Liver (tissue), 9 donors: ENCODE results near the gene NPAS2. TPM values are rescaled to one million over a fixed set of nuclear protein-coding genes. Genes with fewer than 3 reads are reported as not detected.

ENCODE experiments used
- DNase-seq: peaks from one replicate; pipeline ENCODE4 v3.0.0-alpha.2; 2017; ENCODE audit warnings: low spot score
- H3K27ac ChIP-seq, 2 donors: one replicate each; pipeline ENCODE4 v1.7.0; 2013; ENCODE audit warnings: inconsistent platforms in 2 of 2, low read length in 2 of 2, control low read depth in 1 of 2, low read depth in 1 of 2, mild to moderate bottlenecking in 1 of 2
- H3K27me3 ChIP-seq, 4 donors: one replicate each; pipeline versions ENCODE4 v1.6.1 to v1.7.0; 2013; ENCODE audit warnings: low read length in 3 of 4, inconsistent platforms in 1 of 4, mild to moderate bottlenecking in 1 of 4, moderate library complexity in 1 of 4; ENCODE audit not compliant: control insufficient read depth in 4 of 4, insufficient read depth in 4 of 4
- H3K36me3 ChIP-seq, 4 donors: one replicate each; pipeline versions ENCODE4 v1.6.1 to v1.7.0; 2013; ENCODE audit warnings: low read length in 3 of 4, mild to moderate bottlenecking in 3 of 4, low read depth in 1 of 4, moderate library complexity in 1 of 4; ENCODE audit not compliant: control insufficient read depth in 4 of 4, insufficient read depth in 3 of 4
- H3K4me1 ChIP-seq, 4 donors: one replicate each; pipeline versions ENCODE4 v1.6.1 to v1.7.0; 2013; ENCODE audit warnings: low read length in 3 of 4, mild to moderate bottlenecking in 3 of 4, moderate library complexity in 1 of 4; ENCODE audit not compliant: control insufficient read depth in 4 of 4, insufficient read depth in 4 of 4
- H3K4me3 ChIP-seq, 3 donors: one replicate each; pipeline versions ENCODE4 v1.6.1 to v1.7.0; 2013; ENCODE audit warnings: low read length in 3 of 3, control low read depth in 1 of 3, low read depth in 1 of 3, mild to moderate bottlenecking in 1 of 3
- H3K9ac ChIP-seq, 2 donors: one replicate each; pipeline ENCODE4 v1.7.0; 2013; ENCODE audit warnings: low read length in 2 of 2, mild to moderate bottlenecking in 2 of 2, moderate library complexity in 2 of 2, control low read depth in 1 of 2, low read depth in 1 of 2
- H3K9me3 ChIP-seq, 4 donors: one replicate each; pipeline versions ENCODE4 v1.6.1 to v1.7.0; 2013; ENCODE audit warnings: low read length in 3 of 4; ENCODE audit not compliant: control insufficient read depth in 4 of 4
- EGR1 ChIP-seq, 2 donors: IDR thresholded peaks; 2 replicates each; pipeline ENCODE4 v1.6.1; 2016 to 2018; ENCODE audit warnings: antibody characterized with exemption in 2 of 2, low read depth in 2 of 2
- FOXA1 ChIP-seq: IDR thresholded peaks from 2 replicates; pipeline ENCODE4 v1.6.1; 2016; ENCODE audit warnings: antibody characterized with exemption
- FOXA2 ChIP-seq: IDR thresholded peaks from 2 replicates; pipeline ENCODE4 v1.6.1; 2016; ENCODE audit warnings: antibody characterized with exemption
- GABPA ChIP-seq, 2 donors: IDR thresholded peaks in 1 of 2; conservative IDR thresholded peaks in 1 of 2; 2 replicates each; pipeline ENCODE4 v1.6.1; 2016; ENCODE audit warnings: antibody characterized with exemption in 2 of 2, mild to moderate bottlenecking in 1 of 2, moderate library complexity in 1 of 2
- HNF4A ChIP-seq, 2 donors: conservative IDR thresholded peaks; 2 replicates each; pipeline ENCODE4 v1.6.1; 2016; ENCODE audit warnings: antibody characterized with exemption in 2 of 2, mild to moderate bottlenecking in 2 of 2
- HNF4G ChIP-seq: IDR thresholded peaks from 2 replicates; pipeline ENCODE4 v1.6.1; 2016; ENCODE audit warnings: antibody characterized with exemption
- JUND ChIP-seq, 2 donors: IDR thresholded peaks; 2 replicates each; pipeline ENCODE4 v1.6.1; 2016; ENCODE audit warnings: antibody characterized with exemption in 2 of 2
- NR2F2 ChIP-seq: IDR thresholded peaks from 2 replicates; pipeline ENCODE4 v1.6.1; 2016; ENCODE audit warnings: antibody characterized with exemption
- RAD21 ChIP-seq, 2 donors: IDR thresholded peaks; 2 replicates each; pipeline ENCODE4 v1.6.1; 2016; ENCODE audit warnings: antibody characterized with exemption in 2 of 2, mild to moderate bottlenecking in 2 of 2
- RXRA ChIP-seq, 2 donors: IDR thresholded peaks; 2 replicates each; pipeline ENCODE4 v1.6.1; 2017 to 2018; ENCODE audit warnings: antibody characterized with exemption in 2 of 2, mild to moderate bottlenecking in 1 of 2
- SP1 ChIP-seq: IDR thresholded peaks from 2 replicates; pipeline ENCODE4 v1.6.1; 2018; ENCODE audit warnings: antibody characterized with exemption, mild to moderate bottlenecking
- TAF1 ChIP-seq: conservative IDR thresholded peaks from 2 replicates; pipeline ENCODE4 v1.6.1; 2016; ENCODE audit warnings: antibody characterized with exemption, mild to moderate bottlenecking
- YY1 ChIP-seq: IDR thresholded peaks from 2 replicates; pipeline ENCODE4 v1.6.1; 2016; ENCODE audit warnings: antibody characterized with exemption, mild to moderate bottlenecking
- ZBTB33 ChIP-seq: IDR thresholded peaks from 2 replicates; pipeline ENCODE4 v1.6.1; 2016; ENCODE audit warnings: antibody characterized with exemption
- WGBS: extraction: QIAGEN DNeasy Blood & Tissue Kit; methylation state at CpG from one replicate; pipeline ENCODE4 v1.1.7; 2013; 5-methylcytosine and 5-hydroxymethylcytosine counted together
- polyA plus RNA-seq, 2 donors: library from polyadenylated mRNA; stranded (reverse) in 1 of 2; unstranded in 1 of 2; fragments of 200-250 nt in 1 of 2; fragments of >200 nt in 1 of 2; fragmentation: Nextera tagmentation in 1 of 2; extraction: Ambion mirVana in 1 of 2; gene quantifications; one replicate each; pipeline versions ENCODE4 v1.2.1 to v1.2.3, GENCODE V29; 2013 to 2015
- total RNA-seq, 2 donors: library from RNA; depleted of rRNA; stranded (reverse); fragments of >200 nt; gene quantifications; one replicate each; pipeline ENCODE4 v1.2.3, GENCODE V29; 2014
- TF ChIP-seq, protein P1 (sequence below): IDR thresholded peaks from 2 replicates; pipeline ENCODE4 v1.6.1; 2016; ENCODE audit warnings: antibody characterized with exemption
- TF ChIP-seq, protein P2 (sequence below): fragments of 150-350 bp; IDR thresholded peaks from 2 replicates; pipeline ENCODE4 v1.5.1; 2017; ENCODE audit warnings: improper control_type of control experiment, low read depth, low read length; ENCODE audit not compliant: missing input control
- TF ChIP-seq, protein P3 (sequence below): IDR thresholded peaks from 2 replicates; pipeline ENCODE4 v1.6.1; 2016; ENCODE audit warnings: antibody characterized with exemption, mild to moderate bottlenecking
- TF ChIP-seq, protein P4 (sequence below): IDR thresholded peaks from 2 replicates; pipeline ENCODE4 v1.6.1; 2016; ENCODE audit warnings: antibody characterized with exemption
- donor health status: healthy.
- donor health status: healthy.
- donor health status: healthy.
- donor health status: healthy.
- donor health status: healthy.

Gene NPAS2
- total and polyA plus RNA-seq, 4 donors = 0.33 to 24.3 (median 6.6) TPM

DNA sequence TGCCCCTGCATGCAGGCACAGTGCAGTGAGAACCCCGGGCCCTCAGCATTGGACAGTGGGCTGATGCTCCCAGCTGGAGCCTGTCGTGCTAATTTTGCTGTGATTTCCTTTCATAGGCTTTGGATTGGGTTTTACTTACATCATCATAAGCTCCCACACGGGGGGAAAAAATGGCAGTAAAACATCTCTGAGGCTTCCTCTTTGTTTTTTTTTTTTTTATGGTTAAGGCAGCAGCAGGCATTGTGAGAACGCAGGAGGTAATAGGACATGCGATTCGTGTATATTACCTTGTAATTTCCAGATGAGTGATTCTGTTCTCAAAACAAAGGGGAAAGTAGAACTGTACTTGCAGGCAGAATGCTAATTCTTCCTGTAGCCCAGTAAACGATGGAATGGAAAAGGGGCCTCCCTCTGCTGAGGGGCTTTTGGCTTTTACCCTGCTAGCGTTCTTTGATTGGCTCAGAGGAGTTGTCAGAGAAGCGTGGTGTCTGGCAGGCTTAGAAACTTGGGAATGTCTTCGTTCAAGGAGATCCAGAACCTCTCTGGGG, 89.7 kb downstream of the NPAS2 start:
- no peaks in the 10 kb centered on the region for H3K9me3 ChIP-seq
- TF ChIP-seq NR2F2 = no peak
- TF ChIP-seq, protein P1, sequence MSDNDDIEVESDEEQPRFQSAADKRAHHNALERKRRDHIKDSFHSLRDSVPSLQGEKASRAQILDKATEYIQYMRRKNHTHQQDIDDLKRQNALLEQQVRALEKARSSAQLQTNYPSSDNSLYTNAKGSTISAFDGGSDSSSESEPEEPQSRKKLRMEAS = no peak
- TF ChIP-seq, protein P2, sequence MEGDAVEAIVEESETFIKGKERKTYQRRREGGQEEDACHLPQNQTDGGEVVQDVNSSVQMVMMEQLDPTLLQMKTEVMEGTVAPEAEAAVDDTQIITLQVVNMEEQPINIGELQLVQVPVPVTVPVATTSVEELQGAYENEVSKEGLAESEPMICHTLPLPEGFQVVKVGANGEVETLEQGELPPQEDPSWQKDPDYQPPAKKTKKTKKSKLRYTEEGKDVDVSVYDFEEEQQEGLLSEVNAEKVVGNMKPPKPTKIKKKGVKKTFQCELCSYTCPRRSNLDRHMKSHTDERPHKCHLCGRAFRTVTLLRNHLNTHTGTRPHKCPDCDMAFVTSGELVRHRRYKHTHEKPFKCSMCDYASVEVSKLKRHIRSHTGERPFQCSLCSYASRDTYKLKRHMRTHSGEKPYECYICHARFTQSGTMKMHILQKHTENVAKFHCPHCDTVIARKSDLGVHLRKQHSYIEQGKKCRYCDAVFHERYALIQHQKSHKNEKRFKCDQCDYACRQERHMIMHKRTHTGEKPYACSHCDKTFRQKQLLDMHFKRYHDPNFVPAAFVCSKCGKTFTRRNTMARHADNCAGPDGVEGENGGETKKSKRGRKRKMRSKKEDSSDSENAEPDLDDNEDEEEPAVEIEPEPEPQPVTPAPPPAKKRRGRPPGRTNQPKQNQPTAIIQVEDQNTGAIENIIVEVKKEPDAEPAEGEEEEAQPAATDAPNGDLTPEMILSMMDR = no peak
- no peak for TF ChIP-seq GABPA (IDR thresholded peaks at IDR 0.05 in 1 of 2, conservative IDR thresholded peaks at IDR 0.05 in 1 of 2)
- no peak for TF ChIP-seq RXRA (IDR thresholded peaks at IDR 0.05)
- no peak for TF ChIP-seq RAD21 (IDR thresholded peaks at IDR 0.05)
- TF ChIP-seq, protein P3, sequence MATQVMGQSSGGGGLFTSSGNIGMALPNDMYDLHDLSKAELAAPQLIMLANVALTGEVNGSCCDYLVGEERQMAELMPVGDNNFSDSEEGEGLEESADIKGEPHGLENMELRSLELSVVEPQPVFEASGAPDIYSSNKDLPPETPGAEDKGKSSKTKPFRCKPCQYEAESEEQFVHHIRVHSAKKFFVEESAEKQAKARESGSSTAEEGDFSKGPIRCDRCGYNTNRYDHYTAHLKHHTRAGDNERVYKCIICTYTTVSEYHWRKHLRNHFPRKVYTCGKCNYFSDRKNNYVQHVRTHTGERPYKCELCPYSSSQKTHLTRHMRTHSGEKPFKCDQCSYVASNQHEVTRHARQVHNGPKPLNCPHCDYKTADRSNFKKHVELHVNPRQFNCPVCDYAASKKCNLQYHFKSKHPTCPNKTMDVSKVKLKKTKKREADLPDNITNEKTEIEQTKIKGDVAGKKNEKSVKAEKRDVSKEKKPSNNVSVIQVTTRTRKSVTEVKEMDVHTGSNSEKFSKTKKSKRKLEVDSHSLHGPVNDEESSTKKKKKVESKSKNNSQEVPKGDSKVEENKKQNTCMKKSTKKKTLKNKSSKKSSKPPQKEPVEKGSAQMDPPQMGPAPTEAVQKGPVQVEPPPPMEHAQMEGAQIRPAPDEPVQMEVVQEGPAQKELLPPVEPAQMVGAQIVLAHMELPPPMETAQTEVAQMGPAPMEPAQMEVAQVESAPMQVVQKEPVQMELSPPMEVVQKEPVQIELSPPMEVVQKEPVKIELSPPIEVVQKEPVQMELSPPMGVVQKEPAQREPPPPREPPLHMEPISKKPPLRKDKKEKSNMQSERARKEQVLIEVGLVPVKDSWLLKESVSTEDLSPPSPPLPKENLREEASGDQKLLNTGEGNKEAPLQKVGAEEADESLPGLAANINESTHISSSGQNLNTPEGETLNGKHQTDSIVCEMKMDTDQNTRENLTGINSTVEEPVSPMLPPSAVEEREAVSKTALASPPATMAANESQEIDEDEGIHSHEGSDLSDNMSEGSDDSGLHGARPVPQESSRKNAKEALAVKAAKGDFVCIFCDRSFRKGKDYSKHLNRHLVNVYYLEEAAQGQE = no peak
- no peak for TF ChIP-seq EGR1 (IDR thresholded peaks at IDR 0.05; ENCODE audit: low read depth in 2 of 2)
- TF ChIP-seq HNF4A (conservative IDR thresholded peaks at IDR 0.05) = no peak
- no peak for TF ChIP-seq FOXA2
- no peak for TF ChIP-seq JUND (IDR thresholded peaks at IDR 0.05)
- no peak for TF ChIP-seq HNF4G
- TF ChIP-seq, protein P4, sequence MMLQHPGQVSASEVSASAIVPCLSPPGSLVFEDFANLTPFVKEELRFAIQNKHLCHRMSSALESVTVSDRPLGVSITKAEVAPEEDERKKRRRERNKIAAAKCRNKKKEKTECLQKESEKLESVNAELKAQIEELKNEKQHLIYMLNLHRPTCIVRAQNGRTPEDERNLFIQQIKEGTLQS = no peak
- no peak for TF ChIP-seq SP1
- TF ChIP-seq FOXA1 = no peak
- TF ChIP-seq ZBTB33 = no peak
- TF ChIP-seq YY1 = no peak
- TF ChIP-seq TAF1 = no peak
- H3K27me3 ChIP-seq = no peaks in the 10 kb centered on the region
- no peak for DNase-seq
- H3K27ac ChIP-seq = no peak overlapping the region
- no peaks in the 10 kb centered on the region for H3K4me1 ChIP-seq
- no peak overlapping the region for H3K9ac ChIP-seq
- 89% methylated on average over 10 of the region's 10 CpGs for WGBS
- peaks cover 0 to 3% (median 0%) of the 10 kb centered on the region in 4 donors for H3K36me3 ChIP-seq
- H3K4me3 ChIP-seq = no peak overlapping the region
